H1 (cell line): ENCODE results near the gene BICDL1. TPM values are rescaled to one million over a fixed set of nuclear protein-coding genes. Genes with fewer than 3 reads are reported as not detected.

Source experiments
- CTCF ChIA-PET: fragments of 300-600 bp; sonication (Branson Sonifier 250); formaldehyde crosslinking; loops from one replicate; lab custom pipeline; 2021; ENCODE audit not compliant: partially characterized antibody; lab: Charles Lee
- POLR2A ChIA-PET: fragments of 300-600 bp; sonication (Branson Sonifier 250); formaldehyde crosslinking; loops from one replicate; lab custom pipeline; 2021; ENCODE audit warnings: inconsistent platforms; ENCODE audit not compliant: partially characterized antibody; lab: Charles Lee
- DNase-seq, 2 experiments: peaks; one replicate each; pipeline versions ENCODE4 v3.0.0 to v3.0.0-alpha.2; 2010 to 2022; ENCODE audit warnings: low spot score in 2 of 2, low read depth in 1 of 2, mixed read lengths in 1 of 2
- FAIRE-seq: peaks from 2 replicates; lab custom pipeline; 2011; peaks lifted over from hg19 to GRCh38; lab: Jason Lieb, UNC
- H2AFZ ChIP-seq: 2 replicates; pipeline ENCODE4 v1.8.1; 2012; ENCODE audit warnings: low read length, inconsistent platforms
- H2AK5ac ChIP-seq: 2 replicates; pipeline ENCODE4 v1.6.1; 2013; ENCODE audit warnings: low read depth, low read length
- H2BK120ac ChIP-seq: replicated peaks from 2 replicates; pipeline ENCODE3; 2013; ENCODE audit warnings: low read depth, low read length, inconsistent platforms
- H2BK12ac ChIP-seq: 2 replicates; pipeline ENCODE4 v1.6.1; 2013; ENCODE audit warnings: low read depth, low read length
- H2BK15ac ChIP-seq: 2 replicates; pipeline ENCODE4 v1.6.1; 2013; ENCODE audit warnings: low read length
- H2BK20ac ChIP-seq: 2 replicates; pipeline ENCODE4 v1.6.1; 2013; ENCODE audit warnings: low read length
- H2BK5ac ChIP-seq: 2 replicates; pipeline ENCODE4 v1.6.1; 2013; ENCODE audit warnings: low read depth, low read length
- H3K14ac ChIP-seq: 2 replicates; pipeline ENCODE4 v1.6.1; 2013; ENCODE audit warnings: inconsistent platforms; ENCODE audit not compliant: insufficient read length
- H3K18ac ChIP-seq: 2 replicates; pipeline ENCODE4 v1.6.1; 2013; ENCODE audit warnings: low read length; ENCODE audit errors: extremely low read depth
- H3K23ac ChIP-seq: 2 replicates; pipeline ENCODE4 v1.6.1; 2013; ENCODE audit warnings: inconsistent platforms; ENCODE audit not compliant: insufficient read length
- H3K23me2 ChIP-seq: 2 replicates; pipeline ENCODE4 v1.6.1; 2013; ENCODE audit warnings: low read depth, low read length
- H3K27ac ChIP-seq: 2 replicates; pipeline ENCODE4 v1.6.1; 2011; ENCODE audit warnings: low read depth, low read length, inconsistent platforms
- H3K27me3 ChIP-seq, 4 experiments: replicated peaks in 1 of 4; 1 replicate in 1 of 4; 2 replicates in 3 of 4; pipeline versions ENCODE4 v1.6.1 to v1.8.1; 2011 to 2013; ENCODE audit warnings: low read length in 3 of 4, mild to moderate bottlenecking in 3 of 4, inconsistent platforms in 2 of 4, mixed read lengths in 2 of 4, moderate library complexity in 1 of 4; ENCODE audit not compliant: control insufficient read depth in 3 of 4, insufficient read depth in 3 of 4; ENCODE audit errors: extremely low read depth in 1 of 4
- H3K36me3 ChIP-seq, 4 experiments: 2 replicates each; pipeline versions ENCODE4 v1.6.1 to v1.8.1; 2011 to 2013; ENCODE audit warnings: mild to moderate bottlenecking in 4 of 4, low read length in 3 of 4, moderate library complexity in 2 of 4, control low read depth in 1 of 4, inconsistent platforms in 1 of 4; ENCODE audit not compliant: insufficient read depth in 4 of 4, control insufficient read depth in 2 of 4
- H3K4ac ChIP-seq: replicated peaks from 2 replicates; pipeline ENCODE3; 2013; ENCODE audit warnings: low read length, low read depth, mixed read lengths, inconsistent platforms; ENCODE audit not compliant: insufficient read length
- H3K4me1 ChIP-seq, 4 experiments: replicated peaks in 1 of 4; 1 replicate in 1 of 4; 2 replicates in 3 of 4; pipeline versions ENCODE4 v1.6.1 to v1.8.1; 2011 to 2013; ENCODE audit warnings: low read length in 3 of 4, inconsistent platforms in 2 of 4, mixed read lengths in 1 of 4; ENCODE audit not compliant: insufficient read depth in 4 of 4, control insufficient read depth in 3 of 4
- H3K4me2 ChIP-seq, 2 experiments: 2 replicates each; pipeline versions ENCODE4 v1.6.1 to v1.8.1; 2011 to 2013; ENCODE audit warnings: low read depth in 2 of 2, low read length in 2 of 2, control low read depth in 1 of 2, inconsistent platforms in 1 of 2, mild to moderate bottlenecking in 1 of 2; ENCODE audit not compliant: insufficient read depth in 1 of 2
- H3K4me3 ChIP-seq, 4 experiments: fragments of 200-600, 300-600 bp in 1 of 4; sonication (generic), shearing (Covaris generic), sonication (Bioruptor Twin) in 1 of 4; 2 replicates each; pipeline versions ENCODE4 v1.5.1 to v1.8.1; 2011 to 2016; ENCODE audit warnings: low read length in 4 of 4, low read depth in 3 of 4, control low read depth in 2 of 4, inconsistent platforms in 2 of 4, mild to moderate bottlenecking in 2 of 4, mixed read lengths in 1 of 4, moderate library complexity in 1 of 4; ENCODE audit not compliant: insufficient read depth in 2 of 4; ENCODE audit errors: extremely low read depth in 1 of 4
- H3K56ac ChIP-seq: replicated peaks from 2 replicates; pipeline ENCODE3; 2013; ENCODE audit warnings: low read depth, mild to moderate bottlenecking, mixed read lengths, low read length, inconsistent platforms; ENCODE audit not compliant: insufficient read length
- H3K79me1 ChIP-seq: 2 replicates; pipeline ENCODE4 v1.6.1; 2013; ENCODE audit warnings: low read depth, low read length, control low read depth
- H3K79me2 ChIP-seq, 2 experiments: 2 replicates each; pipeline versions ENCODE4 v1.6.1 to v1.8.1; 2012 to 2013; ENCODE audit warnings: low read length in 2 of 2, mild to moderate bottlenecking in 2 of 2, inconsistent platforms in 1 of 2; ENCODE audit not compliant: insufficient read depth in 2 of 2, control insufficient read depth in 1 of 2
- H3K9ac ChIP-seq, 4 experiments: replicated peaks in 1 of 4; 1 replicate in 1 of 4; 2 replicates in 3 of 4; pipeline versions ENCODE4 v1.6.1 to v1.8.1; 2011 to 2013; ENCODE audit warnings: low read depth in 3 of 4, low read length in 3 of 4, control low read depth in 2 of 4, mild to moderate bottlenecking in 2 of 4, moderate library complexity in 2 of 4, inconsistent platforms in 1 of 4; ENCODE audit errors: extremely low read depth in 1 of 4
- H3K9me3 ChIP-seq, 2 experiments: 2 replicates each; pipeline versions ENCODE4 v1.6.1 to v1.8.1; 2012 to 2013; ENCODE audit warnings: mild to moderate bottlenecking in 2 of 2, moderate library complexity in 2 of 2, control low read depth in 1 of 2, inconsistent platforms in 1 of 2, low read depth in 1 of 2, low read length in 1 of 2, mixed read lengths in 1 of 2; ENCODE audit not compliant: insufficient read depth in 2 of 2
- H4K20me1 ChIP-seq, 2 experiments: replicated peaks in 1 of 2; 2 replicates each; pipeline versions ENCODE3 to v1.8.1; 2011 to 2013; ENCODE audit warnings: inconsistent platforms in 2 of 2, low read length in 2 of 2, mild to moderate bottlenecking in 1 of 2; ENCODE audit not compliant: insufficient read depth in 2 of 2, control insufficient read depth in 1 of 2
- H4K5ac ChIP-seq: 2 replicates; pipeline ENCODE4 v1.6.1; 2013; ENCODE audit warnings: low read length, low read depth, mixed read lengths, inconsistent platforms; ENCODE audit not compliant: insufficient read length
- H4K8ac ChIP-seq: 2 replicates; pipeline ENCODE4 v1.8.0; 2013; ENCODE audit warnings: mild to moderate bottlenecking, moderate library complexity, low read length, inconsistent platforms; ENCODE audit not compliant: insufficient read depth; ENCODE audit errors: extremely low read depth
- H4K91ac ChIP-seq: replicated peaks from 2 replicates; pipeline ENCODE3; 2013; ENCODE audit warnings: low read length, mixed read lengths, inconsistent platforms; ENCODE audit not compliant: insufficient read length
- ASH2L ChIP-seq: fragments of 200-600, 300-600 bp; sonication (generic); IDR thresholded peaks from one replicate; pipeline ENCODE4 v1.7.1; 2017; ENCODE audit warnings: low read length
- CBX8 ChIP-seq: fragments of 300-800, 300-1000 bp; sonication (generic); IDR thresholded peaks from 2 replicates; pipeline ENCODE4 v1.7.1; 2016; ENCODE audit warnings: low read depth, low read length, borderline replicate concordance
- CREB1 ChIP-seq: IDR thresholded peaks from 2 replicates; pipeline ENCODE4 v1.6.1; 2012; ENCODE audit warnings: inconsistent platforms
- HDAC2 ChIP-seq, 2 experiments: fragments of 300-600 bp in 1 of 2; sonication (generic) in 1 of 2; IDR thresholded peaks; 2 replicates each; pipeline ENCODE4 v1.6.1; 2011 to 2012; ENCODE audit warnings: low read depth in 2 of 2, low read length in 2 of 2, mild to moderate bottlenecking in 2 of 2, moderate library complexity in 2 of 2, borderline replicate concordance in 1 of 2, inconsistent platforms in 1 of 2
- HDAC6 ChIP-seq: IDR thresholded peaks from one replicate; pipeline ENCODE4 v1.7.1; 2012; ENCODE audit warnings: low read depth, mild to moderate bottlenecking, inconsistent platforms, low read length, moderate library complexity
- RAD21 ChIP-seq, 2 experiments: IDR thresholded peaks in 1 of 2; conservative IDR thresholded peaks in 1 of 2; 2 replicates each; pipeline ENCODE4 v1.6.1; 2011; ENCODE audit warnings: low read depth in 2 of 2, low read length in 2 of 2, improper control_type of control experiment in 1 of 2, inconsistent platforms in 1 of 2, mild to moderate bottlenecking in 1 of 2, moderate library complexity in 1 of 2
- TBP ChIP-seq: IDR thresholded peaks from 2 replicates; pipeline ENCODE4 v1.6.1; 2011; ENCODE audit warnings: low read depth, low read length, improper control_type of control experiment
- WGBS, 2 experiments: shearing (Covaris generic) in 1 of 2; methylation state at CpG; one replicate each; pipeline versions ENCODE4 v1.1.6 to v1.1.7; 2013 to 2015; ENCODE audit warnings: low lambda C conversion rate in 2 of 2, mixed read lengths in 2 of 2, inconsistent platforms in 1 of 2, low coverage in 1 of 2, missing lambda C conversion rate in 1 of 2; ENCODE audit not compliant: insufficient replicate concordance in 2 of 2, insufficient coverage in 1 of 2, insufficient read length in 1 of 2; ENCODE audit errors: extremely low coverage in 1 of 2, missing lambda C conversion rate in 1 of 2; 5-methylcytosine and 5-hydroxymethylcytosine counted together
- polyA plus RNA-seq, 7 experiments: library from polyadenylated mRNA; depleted of rRNA in 3 of 7; stranded (reverse) in 5 of 7; unstranded in 2 of 7; fragments of >200 nt in 5 of 7; fragments of 200-250 nt in 2 of 7; gene quantifications; 1 replicate in 5 of 7; 2 replicates in 1 of 7; 4 replicates in 1 of 7; pipeline versions ENCODE4 v1.2.1 to v1.2.3, GENCODE V29; 2011 to 2013; ENCODE audit warnings: missing spikeins in 2 of 7, mixed read lengths in 2 of 7
- total RNA-seq: library from RNA; stranded (reverse); fragmentation: NEBNext Ultra II Directional; extraction: Animal tissue kit (Norgen Biotek cat#: 25700); gene quantifications from 2 replicates; pipeline ENCODE4 v1.2.1, GENCODE V29; 2021
- TF ChIP-seq, protein P1 (sequence below): IDR thresholded peaks from 2 replicates; pipeline ENCODE4 v1.6.1; 2012; ENCODE audit warnings: inconsistent platforms
- TF ChIP-seq, protein P2 (sequence below): IDR thresholded peaks from 2 replicates; pipeline ENCODE4 v1.6.1; 2011; ENCODE audit warnings: low read length, improper control_type of control experiment

The BICDL1 gene
- total and polyA plus RNA-seq, 2 of the 8 experiments (the other 6 are each of a cell fraction or from before 2014, with no cell fraction given): 17.2 to 25.9 TPM

DNA sequence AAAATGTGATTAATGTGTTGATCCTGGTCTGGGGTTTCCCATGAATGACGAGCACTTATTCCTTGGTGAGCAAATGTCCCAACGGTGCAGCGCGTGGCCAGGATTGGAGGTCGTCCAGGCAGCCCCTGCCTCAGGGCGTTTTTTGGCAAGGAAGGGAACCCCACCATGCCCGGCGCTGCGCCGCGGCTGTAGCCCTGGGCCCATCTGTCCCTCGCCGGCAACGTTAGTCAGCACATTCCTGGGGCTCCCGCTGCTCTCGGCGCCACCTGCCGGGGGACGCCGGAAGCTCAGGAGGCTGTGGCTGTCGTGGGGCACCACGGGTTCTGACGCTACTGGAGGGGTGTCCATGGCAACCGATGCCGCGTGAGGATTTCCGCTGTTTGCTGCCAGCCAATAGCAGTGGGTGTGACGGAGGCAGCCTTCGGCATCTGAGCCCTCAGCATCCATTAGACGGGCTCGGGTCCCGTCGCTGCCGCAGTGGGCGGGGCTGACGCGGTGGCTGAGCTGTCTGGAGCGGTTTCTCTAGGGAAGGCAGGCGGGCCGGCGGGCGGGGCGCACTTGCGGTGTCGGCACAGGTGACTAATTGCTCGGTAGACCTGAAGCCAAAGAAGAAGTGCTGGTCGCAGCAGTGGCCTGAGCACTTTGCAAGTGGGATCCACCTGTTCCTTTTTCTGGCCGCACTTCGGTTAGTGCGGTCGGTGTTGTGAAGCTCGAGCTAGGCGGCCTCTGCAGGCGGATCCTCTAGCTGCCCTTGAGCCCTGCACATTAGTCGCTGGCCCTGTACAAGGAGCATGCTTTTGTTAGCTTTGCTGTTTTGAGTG lies 98.0 kb downstream of the BICDL1 start:
- peak; percentile 76 for FAIRE-seq
- H3K27me3 ChIP-seq: no peaks in the 10 kb centered on the region
- POLR2A ChIA-PET: interaction anchor here (0.9 to 11.7 kb wide), 12 partner anchors 9 to 205 kb away, joined by 3 to 96 read pairs (median 4); partner anchors contain the start of genes BICDL1, RAB35, RNU4-1 and RNU4-2
- H3K23ac ChIP-seq: no peak overlapping the region
- H2AK5ac ChIP-seq: no peak overlapping the region
- peak overlapping the region; percentile 54 for H3K4ac ChIP-seq
- no peaks in the 10 kb centered on the region; a peak in 1 of 8 replicates for H3K36me3 ChIP-seq
- peak overlapping the region; percentile 79 for H3K56ac ChIP-seq
- H2AFZ ChIP-seq: no peak overlapping the region
- H3K79me2 ChIP-seq: no peaks in the 10 kb centered on the region
- H3K9me3 ChIP-seq: no peaks in the 10 kb centered on the region
- CTCF ChIA-PET: interaction anchor here (0.6 to 1.4 kb wide), 22 partner anchors 9 to 391 kb away, joined by 3 to 12 read pairs (median 3); partner anchors contain the start of gene RAB35
- H4K91ac ChIP-seq: peak overlapping the region; percentile 96
- H2BK120ac ChIP-seq: peak overlapping the region; percentile 95
- WGBS, 2 experiments: 4% methylated on average over 49 of the region's 55 CpGs; no CpG with 5 or more reads in 1 of the 2 experiments
- peak overlapping the region; percentile 92; the same call in 1 of the 2 replicates for H3K18ac ChIP-seq
- H3K79me1 ChIP-seq: no peaks in the 10 kb centered on the region
- H2BK15ac ChIP-seq: no peak overlapping the region
- 0 out of 2 replicates have a peak overlapping the region, but pooled peaks have one; percentile 82 for H2BK20ac ChIP-seq
- H3K4me1 ChIP-seq: peaks cover 9 to 21% (median 12%) of the 10 kb centered on the region in 4 experiments
- H2BK5ac ChIP-seq: peak overlapping the region; percentile 87
- H3K9ac ChIP-seq: peak overlapping the region in 2 of 4 experiments; percentile 21 to 37; a peak in 3 of 7 replicates
- peak overlapping the region; percentile 17 to 57 (median 38); a peak in 7 of 8 replicates for H3K4me3 ChIP-seq
- no peak overlapping the region for H4K8ac ChIP-seq
- no peak overlapping the region for H3K14ac ChIP-seq
- H4K20me1 ChIP-seq: no peaks in the 10 kb centered on the region
- peak overlapping the region; percentile 59 for H3K27ac ChIP-seq
- peaks cover 4% of the 10 kb centered on the region; the same call in 1 of the 2 replicates for H3K23me2 ChIP-seq
- H4K5ac ChIP-seq: peak overlapping the region; percentile 94
- peak; percentile 100 for DNase-seq
- H2BK12ac ChIP-seq: no peak overlapping the region; the same call in 1 of the 2 replicates
- H3K4me2 ChIP-seq: peak overlapping the region; percentile 43 to 80
- peak; percentile 48; the same call in 1 of the 2 replicates for TF ChIP-seq TBP
- no peak for TF ChIP-seq CBX8
- TF ChIP-seq HDAC6: no peak
- TF ChIP-seq HDAC2 (IDR thresholded peaks at IDR 0.05; ENCODE audit: borderline replicate concordance in 1 of 2, low read depth in 2 of 2, low read length in 2 of 2): no peak
- peak; percentile 62 for TF ChIP-seq ASH2L
- TF ChIP-seq, protein P1, sequence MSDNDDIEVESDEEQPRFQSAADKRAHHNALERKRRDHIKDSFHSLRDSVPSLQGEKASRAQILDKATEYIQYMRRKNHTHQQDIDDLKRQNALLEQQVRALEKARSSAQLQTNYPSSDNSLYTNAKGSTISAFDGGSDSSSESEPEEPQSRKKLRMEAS: peak; percentile 78
- peak; percentile 62 to 79 for TF ChIP-seq RAD21 (IDR thresholded peaks at IDR 0.05 in 1 of 2, conservative IDR thresholded peaks at IDR 0.05 in 1 of 2; ENCODE audit: low read depth in 2 of 2, low read length in 2 of 2)
- TF ChIP-seq, protein P2, sequence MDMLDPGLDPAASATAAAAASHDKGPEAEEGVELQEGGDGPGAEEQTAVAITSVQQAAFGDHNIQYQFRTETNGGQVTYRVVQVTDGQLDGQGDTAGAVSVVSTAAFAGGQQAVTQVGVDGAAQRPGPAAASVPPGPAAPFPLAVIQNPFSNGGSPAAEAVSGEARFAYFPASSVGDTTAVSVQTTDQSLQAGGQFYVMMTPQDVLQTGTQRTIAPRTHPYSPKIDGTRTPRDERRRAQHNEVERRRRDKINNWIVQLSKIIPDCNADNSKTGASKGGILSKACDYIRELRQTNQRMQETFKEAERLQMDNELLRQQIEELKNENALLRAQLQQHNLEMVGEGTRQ: peak; percentile 48; the same call in 1 of the 2 replicates
- TF ChIP-seq CREB1: peak; percentile 92
